Endometrial microvascular endothelial cells (primary cell): ENCODE measurements around the gene CSNK2A1. TPM values are rescaled to one million over a fixed set of nuclear protein-coding genes. Genes with fewer than 3 reads are reported as not detected.
"Not testable (repeated sequence)": the region's sequence is repeated elsewhere in the genome, so short reads cannot be mapped to it uniquely, and the experiment has no call there.

Experiments
- in situ Hi-C: cut with HindIII; loops from 2 replicates; pipeline ENCODE4 v1.10.0; 2017; ENCODE audit warnings: low sequenced_read_pairs, low pct_unique_long_range_greater_than_20kb; ENCODE audit errors: inconsistent ontology term
- total RNA-seq: library from RNA; depleted of rRNA; stranded (reverse); fragments of >200 nt; gene quantifications from one replicate; pipeline ENCODE4 v1.2.3, GENCODE V29; 2015; ENCODE audit errors: inconsistent ontology term

Gene CSNK2A1
- total RNA-seq, 1 donor from 2014 or later = 102 TPM

DNA sequence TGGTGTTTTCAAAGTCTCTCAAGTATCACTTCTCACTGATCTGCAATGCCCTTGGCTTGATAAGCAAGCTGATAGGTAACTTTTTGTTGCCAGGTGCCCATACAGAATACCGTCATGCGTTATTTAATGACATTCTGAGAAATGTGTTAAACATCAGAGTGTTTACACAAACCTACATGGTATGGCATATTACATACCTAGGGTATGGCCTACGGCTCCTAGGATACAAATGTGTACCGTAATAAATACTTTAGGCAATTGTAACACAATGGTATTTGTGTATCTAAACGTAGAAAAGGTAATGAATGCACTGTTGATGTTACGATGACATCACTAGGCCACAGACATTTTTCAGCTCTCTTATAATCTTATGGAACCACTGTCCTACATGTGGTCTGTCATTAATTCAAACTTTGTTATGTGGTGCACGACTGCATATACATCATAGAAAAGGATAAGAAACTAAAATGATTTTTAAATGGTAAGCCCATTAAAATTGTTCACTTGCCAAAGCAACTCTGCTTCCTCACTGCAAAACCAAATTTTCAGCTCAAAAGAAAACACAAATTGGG is 35.7 kb downstream of the CSNK2A1 start:
- in situ Hi-C loops = no loop called here

DNA sequence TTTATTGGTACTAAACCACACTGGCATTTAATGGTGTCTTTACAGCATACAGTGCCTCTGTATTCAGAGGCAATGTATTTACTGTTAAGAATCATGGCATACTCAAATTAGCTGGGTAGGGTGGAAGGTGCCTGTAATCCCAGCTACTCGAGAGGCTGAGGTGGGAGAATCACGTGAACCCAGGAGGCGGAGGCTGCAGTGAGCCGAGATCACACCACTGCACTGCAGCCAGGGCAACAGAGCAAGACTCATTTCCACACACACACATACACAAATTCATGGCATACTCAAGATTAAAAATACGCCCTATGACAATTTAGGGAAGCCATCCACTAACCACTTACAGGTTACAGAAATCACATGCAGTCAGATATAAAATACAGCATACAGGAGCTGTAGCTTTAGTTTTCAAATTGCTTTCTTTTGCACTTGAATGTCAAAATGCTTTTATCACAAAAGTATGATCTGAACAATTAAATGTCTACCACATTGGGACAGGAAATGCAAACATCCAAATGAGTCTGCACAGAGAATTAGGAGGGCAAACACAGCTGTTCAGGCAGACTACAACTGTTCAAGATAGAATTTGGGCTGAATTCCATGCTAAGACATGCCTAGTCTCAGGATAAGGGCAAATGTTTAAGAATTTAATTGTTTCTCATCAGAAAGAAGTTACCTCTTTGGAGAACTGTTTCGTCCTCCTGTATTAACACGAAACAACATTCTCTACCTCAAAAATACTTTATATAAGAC is 36.4 kb downstream of the CSNK2A1 start:
- in situ Hi-C loops = no loop called here

- in situ Hi-C loops = no loop called here
Observed at GRCh38 chr20:504632-505075, 38.9 kb downstream of the CSNK2A1 start.

- in situ Hi-C loops = no loop called here
Observed at GRCh38 chr20:503048-503737, 40.4 kb downstream of the CSNK2A1 start.

DNA sequence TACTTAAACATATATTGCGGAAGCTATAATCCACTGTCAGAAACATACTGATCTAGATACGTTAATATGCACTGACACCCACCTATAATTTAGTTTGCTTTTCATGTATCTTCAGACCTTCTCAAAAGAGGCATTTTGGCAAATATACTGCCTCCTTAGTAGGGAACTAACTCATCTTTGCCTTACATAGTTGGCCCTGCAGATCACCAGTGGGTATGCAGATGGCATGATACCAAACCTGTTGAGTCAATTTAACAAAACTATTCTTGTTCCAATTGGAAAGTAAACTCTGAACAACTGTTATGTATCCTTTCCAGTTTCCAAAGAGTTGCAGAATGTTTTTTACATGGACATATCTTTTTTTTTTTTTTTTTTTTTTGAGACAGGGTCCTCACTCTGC is 45.6 kb downstream of the CSNK2A1 start:
- in situ Hi-C loops = no loop called here

GRCh38 chr20:496126-496696 is 47.4 kb downstream of the CSNK2A1 start:
- in situ Hi-C loops = no loop called here

- in situ Hi-C loops = no loop called here
Observed at GRCh38 chr20:492159-492558, 51.4 kb downstream of the CSNK2A1 start.

- in situ Hi-C loops = no loop called here
Observed at GRCh38 chr20:487655-488054, 55.9 kb downstream of the CSNK2A1 start.

DNA sequence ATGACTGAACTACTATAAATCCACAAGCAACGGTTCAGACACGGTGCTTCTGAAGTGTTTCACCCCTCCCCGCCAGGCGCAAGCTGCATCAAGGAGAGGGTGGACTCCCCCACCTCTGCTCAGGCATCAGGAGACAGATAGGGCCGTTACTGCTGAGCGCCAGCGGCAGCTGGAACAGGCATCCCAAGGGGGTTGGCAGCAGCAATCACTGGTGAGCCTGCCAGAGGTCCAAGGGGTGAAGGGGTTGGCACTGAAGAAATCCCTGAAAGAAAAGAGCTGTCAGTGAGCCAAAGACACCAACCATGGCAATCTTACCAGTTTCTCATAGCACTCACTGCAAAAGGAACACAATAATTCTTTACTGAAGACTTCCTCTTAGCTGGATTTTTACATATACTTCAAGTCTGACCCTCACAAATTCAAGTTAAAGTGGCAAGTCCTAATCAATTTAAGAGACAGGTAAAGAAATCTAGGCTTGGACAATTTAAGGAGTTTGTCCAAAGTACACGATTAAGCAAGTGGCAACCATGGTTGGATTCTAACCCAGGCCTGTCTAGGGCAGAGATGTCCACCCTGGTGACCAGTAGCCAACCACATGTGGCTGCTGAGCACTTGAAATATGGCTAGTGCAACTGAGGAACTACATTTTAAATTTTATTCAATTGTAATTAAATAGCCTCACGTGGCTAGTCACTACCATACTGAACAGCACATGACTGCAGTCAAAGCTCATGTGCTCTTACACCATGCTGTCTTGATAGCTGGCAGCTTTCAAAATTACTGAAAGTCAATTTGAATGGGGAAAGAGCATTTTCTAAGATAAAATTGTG is 59.6 kb downstream of the CSNK2A1 start:
- in situ Hi-C loops = no loop called here

DNA sequence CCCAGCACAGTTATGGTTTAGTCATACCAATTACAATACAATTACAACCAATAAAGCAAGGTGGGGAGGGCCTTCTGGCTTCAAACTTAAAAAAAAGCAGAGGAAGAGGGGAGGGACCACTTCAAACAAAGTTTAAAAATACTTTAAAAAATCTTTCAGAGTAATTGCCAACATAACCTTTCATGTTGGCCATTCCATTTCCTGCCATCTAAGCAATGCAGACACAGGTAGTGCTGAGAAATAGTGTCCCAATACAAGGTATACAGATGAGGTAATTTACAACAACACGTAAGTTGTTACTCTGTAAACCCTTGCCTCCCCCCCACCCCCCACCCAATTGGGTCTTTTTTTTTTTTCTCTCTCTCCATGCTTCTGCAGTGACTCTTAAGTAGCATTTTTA is 62.4 kb downstream of the CSNK2A1 start:
- in situ Hi-C loops = no loop called here

DNA sequence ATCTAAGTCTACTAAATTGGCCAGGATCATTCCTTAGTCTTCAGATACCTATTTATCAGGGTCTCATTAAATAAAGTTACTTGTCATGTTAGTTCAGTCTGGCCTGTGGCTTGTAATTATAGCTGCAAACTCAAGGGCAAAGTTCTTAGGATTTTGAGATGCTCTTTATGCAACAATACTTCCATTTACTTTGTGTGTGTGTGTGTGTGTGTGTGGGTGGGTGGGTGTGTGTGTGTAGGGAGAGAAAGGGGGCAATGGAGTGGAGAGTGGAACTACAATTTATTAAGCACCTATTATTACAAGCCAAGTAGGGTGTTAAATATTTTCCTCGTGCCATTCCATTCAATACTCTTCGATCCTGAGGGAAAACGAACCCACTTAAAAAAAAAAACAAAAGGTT is 63.5 kb downstream of the CSNK2A1 start:
- in situ Hi-C loops = no loop called here

DNA sequence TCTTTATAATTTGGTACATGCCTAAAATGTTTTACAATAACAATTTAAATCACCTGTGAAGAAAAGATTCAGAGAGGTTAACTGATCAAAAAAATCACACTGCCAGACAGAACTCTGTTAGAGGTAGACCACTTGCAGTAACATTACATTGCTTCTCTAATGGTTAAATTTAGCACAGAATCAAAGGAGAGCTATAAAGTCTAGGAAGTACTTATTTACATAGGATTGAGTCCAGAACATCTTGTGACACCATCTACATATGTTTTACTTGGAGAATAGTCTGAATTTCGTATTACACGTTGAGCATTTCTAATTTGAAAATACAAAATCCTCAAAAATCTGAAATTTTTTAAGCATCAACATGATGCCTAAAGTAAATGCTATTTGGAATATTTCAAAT is 64.1 kb downstream of the CSNK2A1 start:
- in situ Hi-C loops = no loop called here

GRCh38 chr20:478949-479429 is 64.6 kb downstream of the CSNK2A1 start:
- in situ Hi-C loops = no loop called here

DNA sequence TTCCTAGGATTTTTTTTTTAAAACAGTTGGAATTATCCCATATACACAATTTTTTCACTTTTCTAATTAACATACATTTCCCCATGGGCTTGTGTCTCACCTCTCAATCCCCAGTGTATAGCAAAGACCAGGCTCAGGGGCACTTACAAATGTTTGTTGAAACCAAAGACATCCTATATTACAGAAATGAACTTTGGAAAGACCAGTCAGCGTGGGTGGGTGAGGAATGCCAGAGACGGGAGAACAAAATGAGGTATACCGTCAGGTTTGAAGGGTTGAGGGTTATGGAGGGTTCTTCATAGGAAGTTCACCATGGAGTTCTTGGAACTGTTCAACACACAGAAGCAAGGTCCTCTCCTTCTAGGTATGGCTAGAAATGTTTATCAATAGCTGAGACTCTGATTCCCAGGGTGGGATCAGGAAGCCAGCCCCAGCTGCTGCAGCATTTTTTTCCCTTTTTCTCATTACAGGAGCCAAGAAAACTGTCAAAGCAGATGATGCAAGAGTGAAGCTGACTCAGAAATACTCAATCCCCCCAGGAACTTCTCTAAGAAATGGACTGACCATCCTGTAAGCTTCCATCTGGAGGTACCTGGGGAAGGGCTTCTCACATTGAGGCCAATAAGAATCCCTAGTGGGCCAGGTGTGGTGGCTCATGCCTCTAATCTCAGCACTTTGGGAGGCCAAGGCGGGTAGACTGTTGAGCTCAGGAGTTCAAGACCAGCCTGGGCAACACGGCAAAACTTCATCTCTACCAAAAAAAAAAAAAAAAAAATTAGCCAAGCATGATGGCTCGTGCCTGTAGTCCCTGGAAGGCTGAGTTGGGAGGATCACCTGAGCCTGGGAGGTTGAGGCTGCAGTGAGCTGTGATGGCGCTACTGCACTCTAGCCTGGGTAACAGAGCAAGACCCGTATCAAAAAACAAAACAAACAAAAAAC is 65.3 kb downstream of the CSNK2A1 start:
- in situ Hi-C loops = no loop called here

- in situ Hi-C loops = not testable (repeated sequence)
Observed at GRCh38 chr20:476561-477249, 66.9 kb downstream of the CSNK2A1 start.

- in situ Hi-C loops = no loop called here
Observed at GRCh38 chr20:475463-476357, 67.9 kb downstream of the CSNK2A1 start.
